Omental fat pad (tissue), 4 donors: ENCODE measurements around the gene EEF1AKMT4. TPM values are rescaled to one million over a fixed set of nuclear protein-coding genes. Genes with fewer than 3 reads are reported as not detected.
A peak's percentile ranks its signal among the peaks of the same experiment; 100 is the strongest.
"Not testable (repeated sequence)": the region's sequence is repeated elsewhere in the genome, so short reads cannot be mapped to it uniquely, and the experiment has no call there.

Experiments
- ATAC-seq: fragments of 150-250 bp; one replicate; pipeline ENCODE4 v1.9.1; 2016; ENCODE audit warnings: mild to moderate bottlenecking, moderate library complexity; ENCODE audit not compliant: low FRiP score
- DNase-seq: peaks from one replicate; pipeline ENCODE4 v3.0.0-alpha.2; 2019; ENCODE audit warnings: low spot score
- CTCF ChIP-seq, 3 donors: fragments of 450-650 bp; IDR thresholded peaks; one replicate each; pipeline ENCODE4 v1.5.1; 2016 to 2017; ENCODE audit warnings: antibody characterized with exemption in 3 of 3, mild to moderate bottlenecking in 3 of 3, moderate library complexity in 2 of 3
- total RNA-seq, 4 donors: library from RNA; depleted of rRNA; stranded (reverse); fragments of >200 nt; gene quantifications; one replicate each; pipeline ENCODE4 v1.1.0, GENCODE V29; 2016

The EEF1AKMT4 gene
- total RNA-seq, 4 donors from 2014 or later, result 1.7 to 14.8 (median 5.5) TPM

- ATAC-seq, result no peak
- no peak for TF ChIP-seq CTCF (IDR thresholded peaks at IDR 0.05)
- DNase-seq, result no peak
Observed at GRCh38 chr3:184260724-184261269, 11.3 kb downstream of the EEF1AKMT4 start.

- TF ChIP-seq CTCF (IDR thresholded peaks at IDR 0.05), result no peak
- no peak for DNase-seq
- peak; percentile 77 for ATAC-seq
Observed at GRCh38 chr3:184261270-184261853, 11.9 kb downstream of the EEF1AKMT4 start, which contains the start of gene CAMK2N2. CAMK2N2 (minus strand) TSS chr3:184261553; CDS start chr3:184261285, 268 bp downstream.

- DNase-seq (no peak), ATAC-seq (peak; percentile 17)
- no peak for TF ChIP-seq CTCF (IDR thresholded peaks at IDR 0.05)
Observed at GRCh38 chr3:184261854-184262763, 12.6 kb downstream of the EEF1AKMT4 start.

GRCh38 chr3:184262764-184263179, 13.3 kb downstream of the EEF1AKMT4 start:
- TF ChIP-seq CTCF (IDR thresholded peaks at IDR 0.05), result no peak
- ATAC-seq (no peak), DNase-seq (no peak)

GRCh38 chr3:184267249-184267648, 17.8 kb downstream of the EEF1AKMT4 start:
- not testable (repeated sequence) for DNase-seq, ATAC-seq

GRCh38 chr3:184272269-184272668, 22.8 kb downstream of the EEF1AKMT4 start:
- DNase-seq (no peak), ATAC-seq (no peak)
- no peak for TF ChIP-seq CTCF (IDR thresholded peaks at IDR 0.05)

GRCh38 chr3:184275381-184275701, 25.9 kb downstream of the EEF1AKMT4 start:
- no peak for TF ChIP-seq CTCF (IDR thresholded peaks at IDR 0.05)
- no peak for DNase-seq
- ATAC-seq, result no peak
